Endometrial microvascular endothelial cells (primary cell): Measurements from ENCODE around the gene DNPEP. TPM values are rescaled to one million over a fixed set of nuclear protein-coding genes. Genes with fewer than 3 reads are reported as not detected.
"Not testable (repeated sequence)": the region's sequence is repeated elsewhere in the genome, so short reads cannot be mapped to it uniquely, and the experiment has no call there.

Source experiments
- in situ Hi-C: cut with HindIII; loops from 2 replicates; pipeline ENCODE4 v1.10.0; 2017; ENCODE audit warnings: low sequenced_read_pairs, low pct_unique_long_range_greater_than_20kb; ENCODE audit errors: inconsistent ontology term
- total RNA-seq: library from RNA; depleted of rRNA; stranded (reverse); fragments of >200 nt; gene quantifications from one replicate; pipeline ENCODE4 v1.2.3, GENCODE V29; 2015; ENCODE audit errors: inconsistent ontology term

Gene DNPEP
- total RNA-seq, 1 donor from 2014 or later = 86.0 TPM

DNA sequence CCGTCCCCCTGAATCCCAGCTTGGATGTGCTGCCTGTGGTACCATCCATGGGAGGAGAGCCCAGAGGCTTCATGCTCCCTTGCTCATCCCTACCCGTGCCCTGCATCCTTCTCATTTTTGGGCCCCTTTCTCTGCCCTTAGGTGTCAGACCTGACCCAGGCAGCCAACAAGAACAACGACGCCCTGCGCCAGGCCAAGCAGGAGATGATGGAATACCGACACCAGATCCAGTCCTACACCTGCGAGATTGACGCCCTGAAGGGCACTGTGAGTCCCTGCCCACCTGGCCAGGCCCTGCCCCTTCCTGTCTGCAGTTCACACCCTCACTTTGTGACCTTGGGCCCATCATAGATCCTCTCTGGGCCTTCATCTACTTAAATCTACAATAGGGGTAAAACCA lies 33.0 kb upstream of the DNPEP start:
- in situ Hi-C loops = no loop called here

- in situ Hi-C loops = no loop called here
Observed at GRCh38 chr2:219419331-219420197, 31.9 kb upstream of the DNPEP start.

GRCh38 chr2:219419012-219419324 lies 31.3 kb upstream of the DNPEP start:
- in situ Hi-C loops = no loop called here

GRCh38 chr2:219418155-219419011 lies 30.7 kb upstream of the DNPEP start, which contains the start of gene DES:
TSS of gene DES (plus strand) at chr2:219418377. CDS start at chr2:219418463, 86 bp downstream.
- in situ Hi-C loops = no loop called here

- in situ Hi-C loops = no loop called here
Observed at GRCh38 chr2:219417374-219417773, 29.7 kb upstream of the DNPEP start.

- in situ Hi-C loops = no loop called here
Observed at GRCh38 chr2:219416938-219417337, 29.2 kb upstream of the DNPEP start.

GRCh38 chr2:219416235-219416602 lies 28.5 kb upstream of the DNPEP start:
- in situ Hi-C loops = no loop called here

DNA sequence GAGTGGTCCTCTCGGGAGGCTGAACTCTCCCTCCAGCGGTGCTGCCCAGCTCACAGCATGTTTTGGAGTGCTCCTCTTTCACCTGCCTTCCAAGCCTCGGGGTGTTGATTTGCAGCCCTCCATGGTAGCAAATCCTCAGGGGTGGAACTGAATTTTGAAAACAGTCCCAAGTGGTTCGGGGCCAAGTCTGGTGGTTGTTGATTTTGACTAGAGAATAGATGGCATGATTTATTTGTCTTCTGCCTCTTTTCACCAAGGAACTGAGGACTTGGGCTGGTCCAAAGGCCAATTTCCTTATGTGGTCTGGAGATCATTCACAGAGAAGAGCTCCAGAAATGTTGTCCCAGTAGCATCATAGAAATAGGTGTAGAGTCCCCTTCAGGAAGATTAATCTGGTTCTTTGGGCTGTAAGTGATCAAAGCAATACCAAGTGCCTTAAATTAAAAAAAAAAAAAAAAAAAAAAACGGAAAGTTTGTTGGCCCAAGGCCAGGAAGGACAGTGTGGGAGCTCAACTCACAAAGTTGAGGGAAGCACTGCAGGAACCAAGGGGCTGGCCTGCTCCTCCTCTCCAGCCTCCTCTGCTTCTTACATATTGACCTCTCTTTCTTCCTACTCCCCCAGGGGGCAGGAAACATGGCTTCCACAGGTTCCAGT lies 28.0 kb upstream of the DNPEP start:
- in situ Hi-C loops = no loop called here

DNA sequence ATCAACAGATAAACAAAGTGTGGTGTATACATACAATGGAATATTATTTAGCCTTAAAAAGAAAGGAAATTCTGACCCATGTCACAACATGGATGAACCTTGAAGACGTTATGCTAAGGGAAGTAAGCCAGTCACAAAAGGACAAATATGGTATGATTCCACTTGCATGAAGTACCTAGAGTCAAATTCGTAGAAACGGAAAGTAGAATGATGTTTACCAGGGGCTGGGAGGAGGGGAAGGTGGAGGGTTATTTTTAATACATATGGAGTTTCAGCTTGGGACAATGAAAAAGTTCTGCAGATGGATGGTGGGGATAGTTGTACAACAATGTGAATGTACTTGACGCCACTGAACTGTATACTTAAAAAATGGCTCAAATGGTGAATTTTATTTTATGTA lies 27.1 kb upstream of the DNPEP start:
- in situ Hi-C loops = no loop called here

DNA sequence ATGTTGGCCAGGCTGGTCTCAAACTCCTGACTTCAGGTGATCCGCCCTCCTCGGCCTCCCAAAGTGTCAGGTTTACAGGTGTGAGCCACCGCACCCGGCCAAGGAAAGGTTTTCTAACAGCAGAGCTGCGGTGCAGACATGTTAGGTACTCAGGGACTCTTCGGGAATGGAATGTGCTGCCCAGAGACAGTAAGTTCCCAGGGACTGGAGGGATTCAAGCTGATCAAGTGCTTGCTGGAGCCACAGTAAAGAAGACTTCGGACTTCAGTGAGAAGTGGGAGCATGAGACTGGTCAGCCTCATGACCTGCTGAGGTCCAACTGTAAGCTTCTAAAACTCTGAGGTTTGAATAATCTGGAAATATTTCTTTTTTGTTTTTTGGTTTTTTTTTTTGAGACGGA lies 22.7 kb upstream of the DNPEP start:
- in situ Hi-C loops = no loop called here

GRCh38 chr2:219409619-219410018 lies 21.9 kb upstream of the DNPEP start:
- in situ Hi-C loops = no loop called here

DNA sequence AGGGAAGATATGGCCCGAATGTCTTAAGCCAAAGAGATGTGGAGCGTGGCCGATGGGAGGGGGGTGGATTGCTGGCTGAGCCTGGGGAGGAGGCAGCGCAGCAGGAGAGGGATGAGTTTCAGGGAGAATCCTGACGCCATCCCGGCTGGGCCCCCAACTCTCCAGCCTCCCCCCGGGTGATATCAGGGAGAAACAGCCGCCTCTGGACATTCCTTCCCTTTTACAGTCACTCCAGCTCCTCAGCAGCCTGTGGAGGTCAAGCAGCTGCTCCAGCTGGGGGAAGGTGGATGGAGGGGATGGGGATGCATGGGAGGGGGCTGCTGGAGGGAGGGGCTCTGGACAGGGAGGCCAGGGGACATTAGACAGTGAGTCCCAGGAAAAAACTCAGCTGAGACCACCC lies 20.9 kb upstream of the DNPEP start:
- in situ Hi-C loops = no loop called here

GRCh38 chr2:219408204-219408603 lies 20.5 kb upstream of the DNPEP start:
- in situ Hi-C loops = no loop called here

GRCh38 chr2:219407343-219407742 lies 19.6 kb upstream of the DNPEP start:
- in situ Hi-C loops = not testable (repeated sequence)

DNA sequence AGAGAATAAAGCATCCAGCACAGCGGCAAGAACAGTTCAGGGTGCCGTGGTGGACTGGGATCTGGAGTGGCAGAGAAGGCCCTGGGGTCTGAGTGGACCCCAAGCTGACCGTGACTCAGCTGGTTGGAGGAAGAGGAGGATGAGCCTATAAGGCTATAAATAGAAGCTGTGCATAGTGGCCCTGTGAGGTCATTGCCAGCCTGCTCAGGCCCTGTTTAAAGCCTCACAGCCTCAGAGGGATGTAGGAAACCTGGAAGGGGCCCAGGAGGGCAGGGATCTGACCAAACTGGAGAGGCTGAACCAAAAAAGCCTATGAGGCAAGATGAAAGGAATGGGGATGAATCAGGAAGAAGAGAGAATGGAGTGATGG lies 19.1 kb upstream of the DNPEP start:
- in situ Hi-C loops = no loop called here

DNA sequence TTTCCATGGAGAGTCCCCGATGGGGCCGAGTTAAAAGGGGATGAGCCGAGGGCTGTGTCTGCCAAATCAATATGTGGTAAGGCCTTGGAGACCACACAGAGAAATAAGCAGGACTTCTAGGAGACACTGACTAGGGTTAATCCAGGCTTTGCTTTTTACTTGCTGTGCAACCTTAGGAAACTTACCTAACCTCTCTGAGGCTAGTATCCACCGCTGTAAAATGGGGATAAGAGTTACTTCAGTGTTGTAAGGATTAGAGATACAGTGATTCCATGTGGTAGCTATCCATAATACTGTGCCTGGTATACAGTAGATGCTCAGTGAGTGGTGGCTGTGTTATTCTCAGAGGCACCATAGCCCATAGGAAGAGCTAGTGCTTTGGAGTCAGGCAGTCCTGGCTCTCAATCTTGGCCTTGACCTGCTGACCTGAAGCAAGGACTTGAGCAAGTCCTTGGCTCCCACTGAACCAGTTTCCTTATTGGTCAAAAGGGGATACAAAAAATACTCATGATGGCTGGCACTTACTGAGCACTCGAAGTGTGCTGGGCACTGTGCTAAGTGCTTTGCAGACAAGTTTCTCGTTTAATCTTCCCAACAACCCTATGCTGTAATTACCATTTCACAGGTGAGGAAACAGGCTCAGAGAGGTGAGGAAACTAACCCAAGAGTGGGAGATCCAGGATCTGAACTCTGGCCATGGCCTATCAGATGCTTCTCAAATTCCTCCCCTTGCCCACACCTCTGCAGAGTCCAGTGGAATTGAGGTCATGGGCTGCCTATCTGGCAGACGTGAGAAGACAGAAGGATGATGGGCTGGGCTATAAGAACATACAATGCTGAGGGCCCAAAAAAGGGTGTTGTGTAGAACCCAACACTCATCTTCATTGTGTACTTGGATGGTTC lies 18.5 kb upstream of the DNPEP start:
- in situ Hi-C loops = no loop called here

- in situ Hi-C loops = no loop called here
Observed at GRCh38 chr2:219405451-219405850, 17.7 kb upstream of the DNPEP start.

DNA sequence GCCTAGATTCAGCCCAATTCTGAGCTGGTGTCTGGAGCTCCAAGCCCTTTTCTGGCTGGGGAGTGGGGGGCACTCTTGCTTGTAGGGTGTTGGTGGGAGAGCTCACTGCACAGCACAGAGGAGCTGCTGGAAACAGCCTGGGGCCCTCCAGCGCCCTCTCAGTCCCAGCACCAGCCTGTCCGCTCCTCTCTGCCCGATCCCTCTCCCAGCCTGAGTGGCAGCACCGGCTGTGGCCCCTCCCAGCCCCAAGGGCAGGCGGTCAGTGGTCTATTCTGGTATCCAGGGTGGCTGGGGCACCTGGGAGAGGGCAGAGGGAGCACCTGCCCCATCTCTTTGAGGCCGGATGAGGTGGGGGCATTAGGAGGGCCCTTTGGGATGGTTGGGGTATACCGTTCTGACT lies 17.2 kb upstream of the DNPEP start:
- in situ Hi-C loops = no loop called here
